Osteoblast (primary cell): ENCODE data around the gene CALHM4. TPM values are rescaled to one million over a fixed set of nuclear protein-coding genes. Genes with fewer than 3 reads are reported as not detected.

ENCODE experiments used
- DNase-seq: peaks from one replicate; pipeline ENCODE4 v3.0.0; 2011; ENCODE audit warnings: low spot score, mixed read lengths; ENCODE audit not compliant: insufficient read length; ENCODE audit errors: missing footprints
- H2AFZ ChIP-seq: 2 replicates; pipeline ENCODE4 v1.6.0; 2011; ENCODE audit warnings: mild to moderate bottlenecking, low read length
- H3K27ac ChIP-seq: 2 replicates; pipeline ENCODE4 v1.5.1; 2011; ENCODE audit warnings: mild to moderate bottlenecking, low read depth, low read length, moderate library complexity
- H3K27me3 ChIP-seq: 2 replicates; pipeline ENCODE4 v1.6.0; 2012; ENCODE audit warnings: mild to moderate bottlenecking, control low read depth, inconsistent platforms, low read length, moderate library complexity; ENCODE audit not compliant: insufficient read depth
- H3K36me3 ChIP-seq: 2 replicates; pipeline ENCODE4 v1.5.1; 2011; ENCODE audit warnings: mild to moderate bottlenecking, low read length, control low read depth, moderate library complexity; ENCODE audit not compliant: insufficient read depth
- H3K4me1 ChIP-seq: 2 replicates; pipeline ENCODE4 v1.5.1; 2011; ENCODE audit warnings: mild to moderate bottlenecking, low read length, control low read depth, moderate library complexity; ENCODE audit not compliant: insufficient read depth
- H3K4me2 ChIP-seq: 2 replicates; pipeline ENCODE4 v1.6.0; 2011; ENCODE audit warnings: mild to moderate bottlenecking, low read length; ENCODE audit not compliant: insufficient read depth
- H3K4me3 ChIP-seq: fragments of 200-600 bp; sonication (generic); 3 replicates; pipeline ENCODE4 v1.5.1; 2012; ENCODE audit warnings: mild to moderate bottlenecking, low read length, inconsistent platforms; ENCODE audit not compliant: insufficient read depth
- H3K79me2 ChIP-seq: 2 replicates; pipeline ENCODE4 v1.6.0; 2012; ENCODE audit warnings: mild to moderate bottlenecking, low read length, control low read depth, inconsistent platforms; ENCODE audit not compliant: insufficient read depth
- H3K9me3 ChIP-seq: 2 replicates; pipeline ENCODE4 v1.5.1; 2011; ENCODE audit warnings: low read depth, low read length, control low read depth
- H4K20me1 ChIP-seq: 2 replicates; pipeline ENCODE4 v1.6.0; 2012; ENCODE audit warnings: mild to moderate bottlenecking, low read length, control low read depth; ENCODE audit not compliant: insufficient read depth
- CTCF ChIP-seq: IDR thresholded peaks from 2 replicates; pipeline ENCODE4 v1.5.1; 2011; ENCODE audit warnings: mild to moderate bottlenecking, low read depth, low read length, moderate library complexity; ENCODE audit errors: extremely low read depth
- total RNA-seq: library from RNA; depleted of rRNA; stranded (reverse); fragments of >200 nt; gene quantifications from 2 replicates; pipeline ENCODE4 v1.2.3, GENCODE V29; 2012

Gene CALHM4
- total RNA-seq, 1 donor = not detected

GRCh38 chr6:116542426-116542825 is 11.1 kb upstream of the CALHM4 start:
- Histone ChIP-seq H3K9me3 (no peaks in the 10 kb centered on the region), H3K79me2 (no peaks in the 10 kb centered on the region), H3K4me2 (no peak overlapping the region), H3K27ac (no peak overlapping the region), H3K27me3 (no peaks in the 10 kb centered on the region), H2AFZ (no peak overlapping the region), H3K4me3 (no peak overlapping the region), H3K36me3 (no peaks in the 10 kb centered on the region), H3K4me1 (no peaks in the 10 kb centered on the region), H4K20me1 (no peaks in the 10 kb centered on the region)
- no peak for TF ChIP-seq CTCF
- no peak for DNase-seq

GRCh38 chr6:116543149-116543548 is 10.4 kb upstream of the CALHM4 start:
- DNase-seq = no peak
- no peaks in the 10 kb centered on the region for H4K20me1 ChIP-seq
- H3K27ac ChIP-seq = no peak overlapping the region
- no peak overlapping the region for H3K4me2 ChIP-seq
- no peaks in the 10 kb centered on the region for H3K9me3 ChIP-seq
- H3K79me2 ChIP-seq = no peaks in the 10 kb centered on the region
- H3K36me3 ChIP-seq = no peaks in the 10 kb centered on the region
- H3K27me3 ChIP-seq = no peaks in the 10 kb centered on the region
- no peak overlapping the region for H3K4me3 ChIP-seq
- no peaks in the 10 kb centered on the region for H3K4me1 ChIP-seq
- no peak overlapping the region for H2AFZ ChIP-seq
- TF ChIP-seq CTCF = no peak

- H3K36me3 ChIP-seq = no peaks in the 10 kb centered on the region
- no peak for DNase-seq
- no peak for TF ChIP-seq CTCF
- H3K27me3 ChIP-seq = no peaks in the 10 kb centered on the region
- H3K4me3 ChIP-seq = no peak within 1 kb of the TSS
- H3K9me3 ChIP-seq = no peaks in the 10 kb centered on the region
- H3K4me2 ChIP-seq = no peak within 1 kb of the TSS
- no peaks in the 10 kb centered on the region for H4K20me1 ChIP-seq
- H3K79me2 ChIP-seq = no peaks in the 10 kb centered on the region
- peak within 1 kb of the TSS; percentile 64 for H2AFZ ChIP-seq
- no peaks in the 10 kb centered on the region for H3K4me1 ChIP-seq
- no peak within 1 kb of the TSS for H3K27ac ChIP-seq
Measured at GRCh38 chr6:116545651-116546050, 7.9 kb upstream of the CALHM4 start, which contains the start of gene TRAPPC3L. TSS of gene TRAPPC3L (minus strand) at chr6:116545684. CDS start at chr6:116545514, 170 bp downstream.

- Histone ChIP-seq H2AFZ (no peak overlapping the region), H3K36me3 (no peaks in the 10 kb centered on the region), H3K4me3 (no peak overlapping the region), H3K4me2 (no peak overlapping the region), H3K9me3 (no peaks in the 10 kb centered on the region), H3K4me1 (no peaks in the 10 kb centered on the region), H4K20me1 (no peaks in the 10 kb centered on the region), H3K27me3 (no peaks in the 10 kb centered on the region), H3K27ac (no peak overlapping the region), H3K79me2 (no peaks in the 10 kb centered on the region)
- TF ChIP-seq CTCF = no peak
- DNase-seq = no peak
Measured at GRCh38 chr6:116547358-116547757, 6.2 kb upstream of the CALHM4 start.
